K562 (cell line): ENCODE results near the gene ZNF169. TPM values are rescaled to one million over a fixed set of nuclear protein-coding genes. Genes with fewer than 3 reads are reported as not detected.
"Not testable (repeated sequence)": the region's sequence is repeated elsewhere in the genome, so short reads cannot be mapped to it uniquely, and the experiment has no call there.

ENCODE experiments used
- ATAC-seq: fragments of 200-7000 bp; cut with Tn5 transposase; 3 replicates; pipeline ENCODE4 v1.9.1; 2020; ENCODE audit warnings: moderate library complexity
- BruUV-seq: library from RNA; stranded (reverse); fragments of 400-500 nt; replicated peaks from 2 replicates; lab custom pipeline; 2021; lab: Mats Ljungman, UMichigan
- CTCF ChIA-PET: fragments of 300-600 bp; formaldehyde crosslinking; extraction: SDS; loops from one replicate; lab custom pipeline; 2021; ENCODE audit warnings: low intra/inter-chr PET ratio; lab: Yijun Ruan, JAX
- POLR2A ChIA-PET: fragments of 300-600, 350-650 bp; sonication (Branson Sonifier 250); formaldehyde crosslinking; extraction: SDS; loops from one replicate; lab custom pipeline; 2021; ENCODE audit warnings: antibody characterized with exemption, inconsistent platforms; lab: Yijun Ruan, JAX
- DNase-seq, 4 experiments: peaks; one replicate each; pipeline versions ENCODE4 v3.0.0 to v3.0.0-alpha.2; 2011 to 2018; ENCODE audit warnings: low spot score in 3 of 4, mixed read lengths in 3 of 4; ENCODE audit errors: extremely low read depth in 1 of 4
- FAIRE-seq: peaks from 2 replicates; lab custom pipeline; 2011; peaks lifted over from hg19 to GRCh38; lab: Jason Lieb, UNC
- H2AFZ ChIP-seq: 2 replicates; pipeline ENCODE4 v1.6.0; 2011; ENCODE audit warnings: low read depth, low read length, control low read depth, inconsistent platforms
- H3K27ac ChIP-seq: fragments of 200-600 bp; 3 replicates; pipeline ENCODE4 v1.8.0; 2011; ENCODE audit warnings: low read depth, mild to moderate bottlenecking, control low read depth, inconsistent platforms, low read length, moderate library complexity, mixed read lengths; ENCODE audit errors: extremely low read depth
- H3K27me3 ChIP-seq, 2 experiments: fragments of 300-600 bp in 1 of 2; 2 replicates in 1 of 2; 3 replicates in 1 of 2; pipeline versions ENCODE4 v1.6.0 to v1.8.0; 2011; ENCODE audit warnings: inconsistent platforms in 2 of 2, low read length in 2 of 2, mild to moderate bottlenecking in 1 of 2, mixed read lengths in 1 of 2, moderate library complexity in 1 of 2; ENCODE audit not compliant: control insufficient read depth in 2 of 2, insufficient read depth in 2 of 2
- H3K36me3 ChIP-seq: fragments of 300-600 bp; 3 replicates; pipeline ENCODE4 v1.8.0; 2011; ENCODE audit warnings: mild to moderate bottlenecking, low read length, inconsistent platforms; ENCODE audit not compliant: control insufficient read depth, insufficient read depth
- H3K4me1 ChIP-seq, 2 experiments: fragments of 200-600 bp in 1 of 2; replicated peaks in 1 of 2; 2 replicates in 1 of 2; 3 replicates in 1 of 2; pipeline versions ENCODE4 v1.5.1 to v1.8.0; 2011; ENCODE audit warnings: inconsistent platforms in 2 of 2, low read length in 2 of 2, mild to moderate bottlenecking in 1 of 2, mixed read lengths in 1 of 2, moderate library complexity in 1 of 2; ENCODE audit not compliant: control insufficient read depth in 2 of 2, insufficient read depth in 2 of 2
- H3K4me2 ChIP-seq: 2 replicates; pipeline ENCODE4 v1.6.1; 2011; ENCODE audit warnings: low read length, control low read depth, inconsistent platforms, mixed read lengths; ENCODE audit not compliant: insufficient read depth
- H3K4me3 ChIP-seq: fragments of 200-600 bp; sonication (generic), shearing (Covaris generic); 2 replicates; pipeline ENCODE4 v1.5.1; 2016; ENCODE audit warnings: control low read depth, inconsistent platforms
- H3K79me2 ChIP-seq: fragments of 200-600 bp; 3 replicates; pipeline ENCODE4 v1.8.0; 2011; ENCODE audit warnings: low read length, inconsistent platforms; ENCODE audit not compliant: control insufficient read depth, insufficient read depth
- H3K9ac ChIP-seq, 2 experiments: 2 replicates each; pipeline versions ENCODE4 v1.6.0 to v1.6.1; 2011; ENCODE audit warnings: low read depth in 2 of 2, low read length in 2 of 2, control low read depth in 1 of 2, inconsistent platforms in 1 of 2, mild to moderate bottlenecking in 1 of 2, mixed read lengths in 1 of 2; ENCODE audit not compliant: insufficient read depth in 1 of 2
- H3K9me1 ChIP-seq: one replicate; pipeline ENCODE4 v1.6.0; 2011; ENCODE audit warnings: inconsistent platforms, mild to moderate bottlenecking, low read length, moderate library complexity; ENCODE audit not compliant: control insufficient read depth, insufficient read depth
- H3K9me3 ChIP-seq: replicated peaks from 2 replicates; pipeline ENCODE4 v1.5.1; 2011; ENCODE audit warnings: low read depth, low read length, inconsistent platforms; ENCODE audit not compliant: control insufficient read depth, insufficient read depth
- H4K20me1 ChIP-seq: replicated peaks from 2 replicates; pipeline ENCODE4 v1.6.1; 2011; ENCODE audit warnings: low read length, inconsistent platforms, mixed read lengths; ENCODE audit not compliant: control insufficient read depth, insufficient read depth
- ADNP ChIP-seq: fragments of 200-800 bp; sonication (Bioruptor generic); IDR thresholded peaks from 2 replicates; pipeline ENCODE4 v1.6.1; 2016; ENCODE audit warnings: missing genetic modification characterization, missing compliant biosample characterization
- BRD4 ChIP-seq: fragments of 200-600 bp; sonication (generic); IDR thresholded peaks from 2 replicates; pipeline ENCODE4 v1.6.1; 2017; ENCODE audit warnings: inconsistent platforms
- CREBBP ChIP-seq: IDR thresholded peaks from one replicate; pipeline ENCODE4 v1.6.1; 2012; ENCODE audit warnings: low read depth, mild to moderate bottlenecking, control low read depth, inconsistent platforms, low read length
- GTF2A2 ChIP-seq: IDR thresholded peaks from 2 replicates; pipeline ENCODE4 v1.6.1; 2016; ENCODE audit warnings: mild to moderate bottlenecking, missing genetic modification characterization, missing compliant biosample characterization
- LCOR ChIP-seq: sonication (generic); formaldehyde crosslinking; IDR thresholded peaks from 2 replicates; pipeline ENCODE4 v1.8.0; 2022; ENCODE audit warnings: mild to moderate bottlenecking, missing genetic modification reagents
- MECOM ChIP-seq: fragments of 250-450 bp; sonication (Bioruptor Pico); IDR thresholded peaks from 2 replicates; pipeline ENCODE4 v1.8.0; 2022; ENCODE audit warnings: inconsistent platforms
- RBM17 ChIP-seq: fragments of 200-400 bp; formaldehyde crosslinking; IDR thresholded peaks from 2 replicates; pipeline ENCODE4 v1.6.1; 2017; ENCODE audit warnings: low read depth, mild to moderate bottlenecking, low read length, borderline replicate concordance
- ZEB2 ChIP-seq: fragments of 450-650 bp; IDR thresholded peaks from 2 replicates; pipeline ENCODE4 v1.6.1; 2016
- ZNF175 ChIP-seq: fragments of 200-800 bp; sonication (Bioruptor generic); IDR thresholded peaks from 2 replicates; pipeline ENCODE4 v1.6.1; 2016; ENCODE audit warnings: low read depth, mild to moderate bottlenecking, missing genetic modification characterization, missing compliant biosample characterization
- ZNF354B ChIP-seq: fragments of 250-450 bp; sonication (Bioruptor Pico); IDR thresholded peaks from 2 replicates; pipeline ENCODE4 v1.4.0; 2020
- ZNF408 ChIP-seq: fragments of 250-450 bp; sonication (Bioruptor Pico); IDR thresholded peaks from 2 replicates; pipeline ENCODE4 v1.4.0; 2020; ENCODE audit warnings: low read depth, mild to moderate bottlenecking, moderate library complexity
- WGBS: fragments of 100-300 bp; shearing (Covaris generic); methylation state at CpG from one replicate; pipeline ENCODE4 v1.1.6; 2016; ENCODE audit warnings: low coverage, mixed read lengths; ENCODE audit not compliant: insufficient coverage; ENCODE audit errors: missing lambda C conversion rate; 5-methylcytosine and 5-hydroxymethylcytosine counted together
- in situ Hi-C: fragments of 300-500 bp; cut with MboI; formaldehyde crosslinking; loops from 4 replicates; pipeline ENCODE4 v1.15.0; 2018; ENCODE audit warnings: inconsistent platforms, mixed read lengths
- intact Hi-C: fragments of 100-400 bp; cut with micrococcal nuclease; formaldehyde crosslinking; loops from 2 replicates; pipeline ENCODE4 v1.14.2; 2022
- polyA plus RNA-seq, 8 experiments: library from polyadenylated mRNA; depleted of rRNA in 4 of 8; stranded (reverse) in 5 of 8; unstranded in 3 of 8; fragments of >200 nt; fragmentation: Nextera tagmentation in 2 of 8; fragmentation: Illumina TruSeq in 1 of 8; extraction: Ambion mirVana in 2 of 8; extraction: Trizol in 1 of 8; gene quantifications; 2 replicates each; pipeline versions ENCODE4 v1.2.1 to v1.2.3, GENCODE V29; 2011 to 2014; ENCODE audit warnings: inconsistent platforms in 1 of 8, missing spikeins in 1 of 8
- total RNA-seq, 7 experiments: library from RNA; depleted of rRNA in 6 of 7; stranded (reverse); fragments of >200 nt in 6 of 7; fragmentation: Illumina TruSeq in 2 of 7; extraction: Trizol in 2 of 7; gene quantifications; 2 replicates each; pipeline versions ENCODE4 v1.2.1 to v1.2.3, GENCODE V29; 2011 to 2021; ENCODE audit warnings: low replicate concordance in 1 of 7

ZNF169 gene
- total and polyA plus RNA-seq, 9 of the 15 experiments (the other 6 are each of a cell fraction or from before 2014, with no cell fraction given) = 2.0 to 16.2 (median 5.6) TPM

DNA sequence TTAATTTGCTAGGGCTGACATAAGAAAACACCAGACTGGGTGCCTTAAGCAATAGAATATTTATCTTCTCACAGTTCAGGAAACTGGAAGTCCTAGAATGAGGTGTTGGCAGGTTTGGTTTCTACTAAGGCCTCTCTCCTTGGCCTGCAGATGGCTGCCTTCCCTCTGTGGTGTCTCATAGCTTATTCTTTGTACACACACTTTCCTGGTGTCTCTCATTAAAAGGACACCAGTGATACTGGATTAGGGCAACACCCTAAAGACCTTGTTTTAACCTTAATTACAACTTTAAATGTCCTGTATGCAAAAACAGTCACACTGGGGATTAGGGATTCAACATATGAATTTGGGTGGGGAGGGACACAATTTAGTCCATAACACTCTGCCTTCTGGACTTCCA, 44.2 kb downstream of the ZNF169 start:
- FAIRE-seq (no peak), DNase-seq (no peak), ATAC-seq (no peak)
- ChIA-PET POLR2A (no interaction called here), CTCF (no interaction called here)
- H3K9me3 ChIP-seq = no peaks in the 10 kb centered on the region
- H3K4me3 ChIP-seq = no peak overlapping the region
- peak overlapping the region; percentile 12; the same call in 1 of the 2 replicates for H2AFZ ChIP-seq
- intact Hi-C loops (no loop called here), in situ Hi-C loops (no loop called here)
- H3K9me1 ChIP-seq = peaks cover 5% of the 10 kb centered on the region
- BruUV-seq = no TSS peak
- no peak overlapping the region for H3K4me2 ChIP-seq
- H3K9ac ChIP-seq = no peak overlapping the region
- H3K27ac ChIP-seq = no peak overlapping the region
- no peaks in the 10 kb centered on the region for H4K20me1 ChIP-seq
- H3K36me3 ChIP-seq = no peaks in the 10 kb centered on the region
- peaks cover 22 to 47% of the 10 kb centered on the region in 2 experiments for H3K4me1 ChIP-seq
- no peaks in the 10 kb centered on the region for H3K27me3 ChIP-seq
- H3K79me2 ChIP-seq = no peaks in the 10 kb centered on the region
- TF ChIP-seq ZNF354B (CRISPR knock-in tag) = no peak
- no peak for TF ChIP-seq ZEB2
- no peak for TF ChIP-seq RBM17
- no peak for TF ChIP-seq MECOM (CRISPR knock-in tag)
- no peak for TF ChIP-seq ADNP (tag)
- TF ChIP-seq ZNF175 (CRISPR knock-in tag) = no peak
- no peak for TF ChIP-seq GTF2A2 (tag)
- no peak for TF ChIP-seq BRD4
- no peak for TF ChIP-seq ZNF408 (CRISPR knock-in tag)
- TF ChIP-seq CREBBP = no peak
- no peak for TF ChIP-seq LCOR (CRISPR knock-in tag)

DNA sequence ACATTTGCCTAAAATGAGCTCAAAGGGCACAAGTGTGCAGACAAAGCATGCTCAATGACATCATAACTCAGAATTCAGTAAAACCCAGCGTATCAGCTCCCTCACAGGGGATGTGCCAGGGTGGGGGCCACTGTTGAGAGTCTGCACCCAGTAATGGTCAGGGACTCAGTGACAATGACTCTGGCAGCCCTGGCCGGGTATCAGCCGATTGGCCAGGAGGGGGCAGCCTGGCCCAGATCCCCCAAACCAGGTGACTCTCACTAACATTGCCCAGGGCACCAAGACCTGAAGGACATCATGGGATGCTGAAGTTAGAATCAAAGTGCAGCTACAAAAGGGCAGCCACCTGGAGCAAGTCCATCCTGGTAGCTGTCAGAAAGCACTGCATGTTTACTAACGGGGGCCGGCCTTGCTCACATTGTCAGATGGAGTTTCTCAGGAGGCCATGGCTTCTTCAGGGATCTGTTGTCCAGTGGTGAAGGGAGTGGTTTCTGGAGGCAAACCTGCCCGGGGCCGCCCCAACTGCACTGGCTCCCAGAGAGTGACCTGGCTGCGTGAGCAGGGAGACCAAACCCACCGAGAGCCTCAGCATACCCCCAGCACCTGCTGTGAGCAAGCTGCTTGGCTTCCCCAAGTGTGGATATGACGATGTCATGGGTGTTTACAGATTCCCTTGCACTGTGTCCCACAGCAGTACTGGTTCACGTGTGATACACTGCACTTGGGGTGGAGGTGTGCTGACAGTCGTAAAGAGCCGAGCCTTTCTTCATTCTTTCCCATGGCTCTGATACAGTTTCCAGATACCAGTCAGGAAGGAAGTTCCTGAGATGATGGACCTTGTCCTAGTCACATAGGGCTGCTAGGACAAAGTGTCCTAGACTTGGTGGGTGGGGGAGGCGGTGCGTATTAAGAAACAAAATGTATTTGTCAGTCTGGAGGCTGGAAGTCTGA, 56.2 kb downstream of the ZNF169 start:
- BruUV-seq, CTCF ChIA-PET, H3K27me3 ChIP-seq, H3K4me2 ChIP-seq, H3K79me2 ChIP-seq, H3K27ac ChIP-seq, H3K9ac ChIP-seq, POLR2A ChIA-PET, H3K4me1 ChIP-seq, DNase-seq, H2AFZ ChIP-seq, H3K36me3 ChIP-seq, in situ Hi-C loops, H3K4me3 ChIP-seq, intact Hi-C loops, H3K9me3 ChIP-seq, H4K20me1 ChIP-seq, H3K9me1 ChIP-seq: not testable (repeated sequence)
- FAIRE-seq (peak; percentile 54), ATAC-seq (peak; percentile 81)
- 86% methylated on average over 1 of the region's 15 CpGs for WGBS

DNA sequence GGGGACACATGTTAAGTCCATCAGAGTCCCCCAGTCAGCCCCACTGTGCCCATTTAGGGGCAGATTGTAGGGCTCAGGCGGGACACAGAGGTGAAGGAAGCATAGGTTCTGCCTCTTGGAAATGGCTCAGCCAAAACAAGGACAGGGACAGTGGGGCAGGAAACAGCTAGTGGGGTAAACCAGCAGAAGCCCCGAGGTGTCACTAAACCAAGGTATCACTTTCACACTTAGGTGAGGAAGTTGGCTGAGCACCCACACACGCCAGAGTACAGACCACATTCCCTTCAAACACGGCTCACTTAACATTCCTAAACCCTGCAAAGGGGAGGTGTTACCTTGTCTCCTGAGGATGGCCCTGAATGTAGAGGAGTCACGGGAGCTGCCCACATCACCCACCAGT, 57.1 kb downstream of the ZNF169 start:
- POLR2A ChIA-PET, CTCF ChIA-PET, in situ Hi-C loops, H2AFZ ChIP-seq, H3K27me3 ChIP-seq, H4K20me1 ChIP-seq, H3K79me2 ChIP-seq, FAIRE-seq, ATAC-seq, H3K4me3 ChIP-seq, H3K4me1 ChIP-seq, H3K9ac ChIP-seq, DNase-seq, H3K4me2 ChIP-seq, H3K9me3 ChIP-seq, H3K27ac ChIP-seq, BruUV-seq, H3K36me3 ChIP-seq, intact Hi-C loops, H3K9me1 ChIP-seq: not testable (repeated sequence)
- WGBS = 11% methylated on average over 2 of the region's 5 CpGs
